ENCODE results near the gene NDUFS1.

NDUFS1 gene

GRCh38 chr2:206149330-206149729, 9.9 kb downstream of the NDUFS1 start:
- Histone ChIP-seq H2AFZ (ENCODE audit: low read length) (no peak overlapping the region), H3F3A (ENCODE audit: insufficient read depth, low read length) (peaks cover 15% of the 10 kb centered on the region; the same call in 1 of the 2 replicates), H3K27ac (ENCODE audit: low read length) (no peak overlapping the region), H3K4me3 (ENCODE audit: low read length) (no peak overlapping the region), H3K79me2 (ENCODE audit: low read length) (peaks cover 46% of the 10 kb centered on the region), H3K4me2 (ENCODE audit: low read depth, low read length) (no peak overlapping the region), H3K27me3 (replicated peaks; ENCODE audit: insufficient read depth, low read length) (no peaks in the 10 kb centered on the region), H3K9ac (ENCODE audit: low read length) (no peak overlapping the region), H3K36me3 (replicated peaks; ENCODE audit: insufficient read depth, low read length) (peaks cover 6% of the 10 kb centered on the region), H4K20me1 (ENCODE audit: insufficient read depth, low read length) (no peaks in the 10 kb centered on the region), H3K9me3 (replicated peaks; ENCODE audit: insufficient read depth, low read length) (no peaks in the 10 kb centered on the region), H3K4me1 (ENCODE audit: low read length) (peaks cover 28% of the 10 kb centered on the region), H3K9me2 (replicated peaks; ENCODE audit: insufficient read depth, low read length) (no peaks in the 10 kb centered on the region)
- DNase-seq = no peak
- no peak for TF ChIP-seq EZH2 (optimal IDR thresholded peaks at IDR 0.05; ENCODE audit: low read depth, low read length)
- no peak for TF ChIP-seq CTCF (IDR thresholded peaks at IDR 0.05; ENCODE audit: low read length)
- TF ChIP-seq EZH2phosphoT487 (IDR thresholded peaks at IDR 0.05; ENCODE audit: low read length) = no peak

- H3K9me2 ChIP-seq (replicated peaks; ENCODE audit: insufficient read depth, low read length) = no peaks in the 10 kb centered on the region
- peaks cover 14% of the 10 kb centered on the region for H3K36me3 ChIP-seq (replicated peaks; ENCODE audit: insufficient read depth, low read length)
- no peak overlapping the region for H3K27ac ChIP-seq (ENCODE audit: low read length)
- peaks cover 21% of the 10 kb centered on the region for H3K79me2 ChIP-seq (ENCODE audit: low read length)
- no peak for DNase-seq
- no peaks in the 10 kb centered on the region for H4K20me1 ChIP-seq (ENCODE audit: insufficient read depth, low read length)
- peaks cover 6% of the 10 kb centered on the region; the same call in 1 of the 2 replicates for H3F3A ChIP-seq (ENCODE audit: insufficient read depth, low read length)
- no peak overlapping the region for H3K9ac ChIP-seq (ENCODE audit: low read length)
- no peak overlapping the region for H2AFZ ChIP-seq (ENCODE audit: low read length)
- no peaks in the 10 kb centered on the region for H3K27me3 ChIP-seq (replicated peaks; ENCODE audit: insufficient read depth, low read length)
- H3K4me2 ChIP-seq (ENCODE audit: low read depth, low read length) = no peak overlapping the region
- no peaks in the 10 kb centered on the region; the same call in 1 of the 2 replicates for H3K9me3 ChIP-seq (replicated peaks; ENCODE audit: insufficient read depth, low read length)
- H3K4me1 ChIP-seq (ENCODE audit: low read length) = peaks cover 8% of the 10 kb centered on the region
- no peak overlapping the region for H3K4me3 ChIP-seq (ENCODE audit: low read length)
- no peak for TF ChIP-seq EZH2phosphoT487 (IDR thresholded peaks at IDR 0.05; ENCODE audit: low read length)
- TF ChIP-seq EZH2 (optimal IDR thresholded peaks at IDR 0.05; ENCODE audit: low read depth, low read length) = no peak
- no peak for TF ChIP-seq CTCF (IDR thresholded peaks at IDR 0.05; ENCODE audit: low read length)
These were observed 13.6 kb downstream of the NDUFS1 start for GRCh38 chr2:206145665-206146064.

- no peak overlapping the region for H3K27ac ChIP-seq (ENCODE audit: low read length)
- H2AFZ ChIP-seq (ENCODE audit: low read length) = no peak overlapping the region
- no peaks in the 10 kb centered on the region; the same call in 1 of the 2 replicates for H3K9me3 ChIP-seq (replicated peaks; ENCODE audit: insufficient read depth, low read length)
- no peak overlapping the region for H3K9ac ChIP-seq (ENCODE audit: low read length)
- no peak overlapping the region for H3K4me3 ChIP-seq (ENCODE audit: low read length)
- H3K4me2 ChIP-seq (ENCODE audit: low read depth, low read length) = no peak overlapping the region
- TF ChIP-seq CTCF (IDR thresholded peaks at IDR 0.05; ENCODE audit: low read length) = no peak
- no peak for TF ChIP-seq EZH2phosphoT487 (IDR thresholded peaks at IDR 0.05; ENCODE audit: low read length)
- TF ChIP-seq EZH2 (optimal IDR thresholded peaks at IDR 0.05; ENCODE audit: low read depth, low read length) = no peak
- no peaks in the 10 kb centered on the region for H3F3A ChIP-seq (ENCODE audit: insufficient read depth, low read length)
- H3K9me2 ChIP-seq (replicated peaks; ENCODE audit: insufficient read depth, low read length) = no peaks in the 10 kb centered on the region
- no peaks in the 10 kb centered on the region for H4K20me1 ChIP-seq (ENCODE audit: insufficient read depth, low read length)
- H3K27me3 ChIP-seq (replicated peaks; ENCODE audit: insufficient read depth, low read length) = no peaks in the 10 kb centered on the region
- no peaks in the 10 kb centered on the region for H3K4me1 ChIP-seq (ENCODE audit: low read length)
- peaks cover 11% of the 10 kb centered on the region for H3K79me2 ChIP-seq (ENCODE audit: low read length)
- DNase-seq = no peak
- peaks cover 16% of the 10 kb centered on the region for H3K36me3 ChIP-seq (replicated peaks; ENCODE audit: insufficient read depth, low read length)
These were observed 14.9 kb downstream of the NDUFS1 start for GRCh38 chr2:206144383-206144782.

All from MM.1S (cell line).